ENCODE results near the gene SLC45A3.

Gene SLC45A3

GRCh38 chr1:205668951-205669340 lies 11.4 kb downstream of the SLC45A3 start:
- no peak for DNase-seq (ENCODE audit: low read depth)

GRCh38 chr1:205667909-205668643 lies 12.2 kb downstream of the SLC45A3 start:
- no peak for DNase-seq (ENCODE audit: low read depth)

GRCh38 chr1:205666372-205667166 lies 13.7 kb downstream of the SLC45A3 start:
- no peak for DNase-seq (ENCODE audit: low read depth)

- no peak for DNase-seq (ENCODE audit: low read depth)
Measured at GRCh38 chr1:205665201-205666045, 14.9 kb downstream of the SLC45A3 start.

- DNase-seq (ENCODE audit: low read depth), result peak; percentile 4
Measured at GRCh38 chr1:205664399-205665017, 15.8 kb downstream of the SLC45A3 start.

GRCh38 chr1:205663286-205663936 lies 16.9 kb downstream of the SLC45A3 start:
- DNase-seq (ENCODE audit: low read depth), result no peak

GRCh38 chr1:205662791-205663190 lies 17.5 kb downstream of the SLC45A3 start:
- DNase-seq (ENCODE audit: low read depth), result no peak

GRCh38 chr1:205662135-205662738 lies 18.1 kb downstream of the SLC45A3 start:
- no peak for DNase-seq (ENCODE audit: low read depth)

GRCh38 chr1:205661429-205662134 lies 18.7 kb downstream of the SLC45A3 start:
- no peak for DNase-seq (ENCODE audit: low read depth)

- DNase-seq (ENCODE audit: low read depth), result no peak
Measured at GRCh38 chr1:205660361-205660760, 19.9 kb downstream of the SLC45A3 start.

GRCh38 chr1:205658943-205659581 lies 21.2 kb downstream of the SLC45A3 start:
- peak; percentile 11 for DNase-seq (ENCODE audit: low read depth)

GRCh38 chr1:205656236-205656635 lies 24.1 kb downstream of the SLC45A3 start:
- no peak for DNase-seq (ENCODE audit: low read depth)

GRCh38 chr1:205652984-205653383 lies 27.3 kb downstream of the SLC45A3 start:
- no peak for DNase-seq (ENCODE audit: low read depth)

- no peak for DNase-seq (ENCODE audit: low read depth)
Measured at GRCh38 chr1:205650241-205650640, 30.1 kb downstream of the SLC45A3 start.

- DNase-seq (ENCODE audit: low read depth), result no peak
Measured at GRCh38 chr1:205645519-205645918, 34.8 kb downstream of the SLC45A3 start.

GRCh38 chr1:205642679-205643307 lies 37.5 kb downstream of the SLC45A3 start:
- DNase-seq (ENCODE audit: low read depth), result no peak

GRCh38 chr1:205639567-205639966 lies 40.7 kb downstream of the SLC45A3 start:
- DNase-seq (ENCODE audit: low read depth), result no peak

GRCh38 chr1:205637854-205638468 lies 42.3 kb downstream of the SLC45A3 start:
- no peak for DNase-seq (ENCODE audit: low read depth)

GRCh38 chr1:205636732-205637131 lies 43.6 kb downstream of the SLC45A3 start:
- DNase-seq (ENCODE audit: low read depth), result no peak
